Eye (tissue), 1 donor: ENCODE results near the gene NR0B2.
"Not testable (repeated sequence)": the region's sequence is repeated elsewhere in the genome, so short reads cannot be mapped to it uniquely, and the experiment has no call there.

ENCODE experiments used
- DNase-seq: peaks from one replicate; pipeline ENCODE4 v3.0.0-alpha.2; 2015

The NR0B2 gene

GRCh38 chr1:26913754-26914619 is at the start of gene NR0B2:
Gene NR0B2 (minus strand): TSS chr1:26913975. CDS start chr1:26913940, 35 bp downstream.
- no peak for DNase-seq

GRCh38 chr1:26961826-26962225 is 48.1 kb upstream of the NR0B2 start:
- DNase-seq, result no peak

DNA sequence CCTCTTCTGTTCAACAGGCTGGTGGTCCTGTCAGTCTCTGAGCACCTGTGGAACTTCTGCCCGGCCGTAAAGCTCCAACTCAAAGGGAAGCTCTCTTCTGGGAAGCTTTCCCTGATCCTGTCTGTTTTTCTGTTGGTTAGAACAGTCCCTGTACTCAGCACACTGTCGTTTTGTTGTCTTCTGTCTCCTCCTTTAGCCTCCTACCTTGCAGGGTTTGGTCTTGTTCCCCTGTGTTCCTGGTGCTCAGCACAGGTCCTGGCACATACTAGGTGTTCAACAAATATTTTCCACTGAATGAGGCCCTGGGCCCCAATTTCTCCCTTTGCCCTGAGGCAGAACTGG is 46.8 kb upstream of the NR0B2 start:
- no peak for DNase-seq

GRCh38 chr1:26959722-26960624 is 46.2 kb upstream of the NR0B2 start, which contains the start of gene KDF1:
Gene KDF1 (minus strand): TSS chr1:26960468. CDS start chr1:26952380, 8,088 bp downstream.
- DNase-seq, result peak; percentile 25

- DNase-seq, result no peak
Observed at GRCh38 chr1:26959270-26959669, 45.5 kb upstream of the NR0B2 start.

- no peak for DNase-seq
Observed at GRCh38 chr1:26957306-26957705, 43.5 kb upstream of the NR0B2 start.

GRCh38 chr1:26956321-26956720 is 42.5 kb upstream of the NR0B2 start:
- no peak for DNase-seq

GRCh38 chr1:26953374-26953773 is 39.6 kb upstream of the NR0B2 start:
- no peak for DNase-seq

- DNase-seq, result no peak
Observed at GRCh38 chr1:26951821-26952497, 38.2 kb upstream of the NR0B2 start.

GRCh38 chr1:26951216-26951615 is 37.4 kb upstream of the NR0B2 start:
- DNase-seq, result no peak

DNA sequence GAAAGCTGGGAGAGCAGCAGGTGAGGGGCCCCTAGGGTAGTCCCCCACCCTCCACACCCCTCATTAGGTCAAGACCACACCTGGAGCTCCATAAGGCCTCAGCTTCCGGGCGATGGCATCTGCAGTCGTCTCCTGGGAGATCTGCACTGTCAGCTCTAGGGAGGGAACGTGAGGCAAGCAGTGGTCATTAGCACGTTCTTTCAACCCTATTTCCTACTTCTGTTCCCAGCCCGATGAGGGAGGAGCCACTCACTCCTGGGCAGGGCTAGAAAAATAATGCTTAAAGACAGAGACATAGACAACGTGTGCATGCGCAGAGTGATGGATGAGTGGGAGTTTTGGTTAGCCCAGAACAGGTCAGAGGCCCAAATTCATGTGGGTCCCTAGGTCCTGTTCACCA is 36.8 kb upstream of the NR0B2 start:
- DNase-seq, result no peak

DNA sequence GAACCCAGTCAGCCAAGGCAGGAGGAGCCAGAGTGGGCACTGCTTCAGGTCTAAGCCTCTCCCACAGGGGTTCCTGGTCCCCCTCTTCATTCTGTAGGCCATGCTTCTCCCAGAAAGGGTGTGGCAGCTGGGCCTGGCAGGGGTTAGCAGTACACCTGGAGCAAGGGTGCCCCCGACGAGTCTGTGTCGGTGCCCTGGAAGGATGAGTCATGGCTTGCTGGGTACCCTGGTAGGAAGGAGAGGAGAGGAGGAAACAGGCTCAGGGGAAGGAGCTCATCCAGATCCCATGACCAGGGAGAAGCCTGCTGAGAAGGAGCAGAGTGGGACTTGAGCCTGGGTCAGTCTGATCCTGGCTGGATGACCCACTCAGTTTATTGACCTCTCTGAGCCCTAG is 36.1 kb upstream of the NR0B2 start:
- no peak for DNase-seq

DNA sequence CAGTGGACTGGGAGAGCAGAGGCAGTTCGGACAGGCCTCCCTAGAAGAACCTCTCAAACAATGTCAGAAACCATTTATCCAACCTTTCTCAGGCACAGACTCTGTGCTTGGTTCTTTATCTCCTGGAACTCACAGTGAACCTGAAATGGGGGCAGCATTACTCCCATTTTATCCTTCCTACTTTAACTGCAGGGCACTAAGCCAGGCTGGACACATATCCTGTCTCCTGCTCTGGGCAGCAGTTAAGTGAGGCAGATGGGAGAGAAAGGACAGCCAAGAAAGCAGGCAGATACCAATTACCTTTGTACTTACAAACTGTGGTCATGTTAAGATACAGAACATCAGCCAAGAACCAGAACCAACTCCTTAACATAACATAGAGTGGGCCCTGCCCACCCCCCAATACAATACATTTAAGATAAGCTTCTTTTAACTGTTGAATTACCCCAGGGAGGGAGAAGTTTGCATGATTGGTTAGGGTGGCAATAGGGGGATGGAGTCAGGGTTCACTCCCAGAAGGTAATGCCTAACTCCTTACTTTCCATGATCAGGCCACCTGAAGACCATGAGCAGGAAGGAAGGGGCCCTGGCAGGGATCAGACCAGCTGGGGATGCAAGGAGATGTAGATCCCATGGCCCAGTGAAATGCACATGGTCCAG is 35.6 kb upstream of the NR0B2 start:
- DNase-seq, result no peak

DNA sequence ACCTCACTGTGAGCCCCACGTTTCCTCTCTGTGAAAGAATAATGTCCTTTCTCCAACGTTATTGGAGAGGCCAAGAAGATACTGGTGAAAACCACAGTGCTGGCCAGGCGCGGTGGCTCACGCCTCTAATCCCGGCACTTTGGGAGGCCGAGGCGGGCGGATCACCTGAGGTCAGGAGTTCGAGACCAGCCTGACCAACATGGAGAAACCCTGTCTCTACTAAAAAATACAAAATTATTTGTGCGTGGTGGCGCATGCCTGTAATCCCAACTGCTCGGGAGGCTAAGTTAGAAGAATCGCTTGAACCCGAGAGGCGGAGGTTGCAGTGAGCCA is 34.9 kb upstream of the NR0B2 start:
- not testable (repeated sequence) for DNase-seq

- DNase-seq, result no peak
Observed at GRCh38 chr1:26946270-26946669, 32.5 kb upstream of the NR0B2 start.

GRCh38 chr1:26945728-26946127 is 32.0 kb upstream of the NR0B2 start:
- DNase-seq, result no peak

DNA sequence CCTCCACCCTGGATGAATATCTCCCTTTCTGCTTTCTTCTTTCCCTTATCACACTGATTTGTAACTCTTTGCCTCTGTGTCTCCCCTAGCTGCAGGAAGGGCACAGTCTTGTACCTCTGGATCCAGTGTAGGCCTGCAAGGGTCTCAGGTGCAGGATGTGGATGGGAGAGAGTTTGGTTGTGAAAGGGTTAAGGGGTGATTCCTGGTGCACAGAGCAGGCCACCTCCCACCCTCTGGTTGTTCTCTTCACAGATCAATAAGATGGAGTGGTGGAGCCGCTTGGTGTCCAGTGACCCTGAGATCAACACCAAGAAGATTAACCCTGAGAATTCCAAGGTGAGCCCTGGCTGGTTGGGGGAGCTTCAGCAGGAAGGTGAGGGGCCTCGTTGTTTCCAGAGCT is 31.4 kb upstream of the NR0B2 start:
- no peak for DNase-seq

GRCh38 chr1:26942656-26943055 is 28.9 kb upstream of the NR0B2 start:
- no peak for DNase-seq

DNA sequence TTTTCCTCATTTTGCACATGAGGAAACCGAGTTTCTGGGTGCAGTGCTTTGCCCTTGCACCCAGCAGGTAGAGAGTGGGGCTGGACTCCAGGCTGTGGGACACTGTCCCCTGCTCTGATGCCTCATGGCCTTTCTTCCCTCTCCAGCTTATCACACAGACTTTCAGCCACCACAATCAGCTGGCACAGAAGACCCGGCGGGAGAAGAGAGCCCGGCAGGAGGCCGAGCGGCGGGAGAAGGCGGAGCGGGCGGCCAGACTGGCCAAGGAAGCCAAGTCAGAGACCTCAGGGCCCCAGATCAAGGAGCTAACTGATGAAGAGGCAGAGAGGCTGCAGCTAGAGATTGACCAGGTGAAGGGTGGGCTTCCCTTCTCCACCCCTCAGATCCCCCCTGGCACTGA is 27.5 kb upstream of the NR0B2 start:
- DNase-seq, result no peak

- DNase-seq, result no peak
Observed at GRCh38 chr1:26938659-26939025, 24.9 kb upstream of the NR0B2 start.

DNA sequence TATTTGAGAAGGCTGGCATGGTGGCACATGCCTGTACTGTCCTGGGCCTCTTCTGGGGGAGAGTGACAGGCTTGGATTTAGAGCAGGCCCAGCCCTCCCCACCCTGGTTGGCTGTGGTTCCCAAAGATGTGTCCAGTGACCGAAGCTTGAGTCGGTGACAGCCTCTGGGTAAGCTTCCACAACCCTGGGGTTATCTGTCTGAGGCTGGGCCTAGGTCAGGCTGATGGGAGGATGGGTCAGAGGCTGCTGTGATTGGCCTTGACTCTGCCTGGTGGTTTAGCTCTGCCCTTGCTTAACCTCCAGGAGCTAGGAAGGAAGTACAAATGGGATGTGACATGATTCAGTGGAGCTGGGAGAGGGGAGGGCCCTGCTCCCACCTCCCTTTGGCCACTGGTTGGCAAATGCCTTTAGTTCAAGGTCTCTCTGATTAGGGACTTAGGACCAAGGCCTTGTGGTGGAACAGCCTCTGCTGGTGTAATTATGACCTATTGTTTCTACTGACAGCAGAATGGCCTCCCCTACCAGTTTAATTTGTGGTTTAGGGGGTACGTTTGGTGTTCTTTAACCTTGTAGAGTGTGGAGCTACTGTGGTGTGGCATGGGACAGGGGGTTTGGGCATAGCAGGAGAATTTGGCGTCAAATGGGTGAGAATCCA is 24.4 kb upstream of the NR0B2 start:
- DNase-seq, result no peak

GRCh38 chr1:26936823-26937222 is 23.0 kb upstream of the NR0B2 start:
- DNase-seq, result no peak
